Liver (tissue), 3 donors: ENCODE measurements around the gene MYO6.

Experiments
- EGR1 ChIP-seq, 2 donors: IDR thresholded peaks; 2 replicates each; pipeline ENCODE4 v1.6.1; 2016 to 2018; ENCODE audit warnings: antibody characterized with exemption in 2 of 2, low read depth in 2 of 2
- RAD21 ChIP-seq, 2 donors: IDR thresholded peaks; 2 replicates each; pipeline ENCODE4 v1.6.1; 2016; ENCODE audit warnings: antibody characterized with exemption in 2 of 2, mild to moderate bottlenecking in 2 of 2
- RXRA ChIP-seq, 2 donors: IDR thresholded peaks; 2 replicates each; pipeline ENCODE4 v1.6.1; 2017 to 2018; ENCODE audit warnings: antibody characterized with exemption in 2 of 2, mild to moderate bottlenecking in 1 of 2
- TAF1 ChIP-seq: conservative IDR thresholded peaks from 2 replicates; pipeline ENCODE4 v1.6.1; 2016; ENCODE audit warnings: antibody characterized with exemption, mild to moderate bottlenecking
- YY1 ChIP-seq: IDR thresholded peaks from 2 replicates; pipeline ENCODE4 v1.6.1; 2016; ENCODE audit warnings: antibody characterized with exemption, mild to moderate bottlenecking
- TF ChIP-seq, protein P1 (sequence below): fragments of 150-350 bp; IDR thresholded peaks from 2 replicates; pipeline ENCODE4 v1.5.1; 2017; ENCODE audit warnings: improper control_type of control experiment, low read depth, low read length; ENCODE audit not compliant: missing input control
- TF ChIP-seq, protein P2 (sequence below): IDR thresholded peaks from 2 replicates; pipeline ENCODE4 v1.6.1; 2016; ENCODE audit warnings: antibody characterized with exemption
- donor health status: healthy.
- donor health status: healthy.

DNA sequence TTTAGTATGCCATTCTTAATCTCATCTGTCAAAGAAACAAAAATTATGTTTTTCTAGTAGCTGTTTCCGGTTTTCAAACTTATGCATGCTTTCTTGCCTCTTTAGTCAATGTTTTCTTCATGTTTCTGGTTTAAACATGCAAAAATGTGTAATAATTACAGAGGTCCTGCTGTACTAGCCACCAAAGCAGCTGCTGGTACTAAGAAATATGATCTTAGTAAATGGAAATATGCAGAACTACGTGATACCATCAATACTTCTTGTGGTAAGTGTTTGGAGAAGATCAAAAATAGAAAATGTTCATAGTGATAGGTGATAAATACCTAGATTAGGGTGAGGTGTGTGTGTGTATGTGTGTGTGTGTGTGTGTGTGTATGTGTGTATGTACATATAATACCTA is 158.4 kb downstream of the MYO6 start:
- TF ChIP-seq EGR1 (IDR thresholded peaks at IDR 0.05; ENCODE audit: low read depth in 2 of 2) (no peak), YY1 (no peak), RXRA (IDR thresholded peaks at IDR 0.05) (no peak), RAD21 (IDR thresholded peaks at IDR 0.05) (no peak), TAF1 (no peak)
- TF ChIP-seq, protein P1, sequence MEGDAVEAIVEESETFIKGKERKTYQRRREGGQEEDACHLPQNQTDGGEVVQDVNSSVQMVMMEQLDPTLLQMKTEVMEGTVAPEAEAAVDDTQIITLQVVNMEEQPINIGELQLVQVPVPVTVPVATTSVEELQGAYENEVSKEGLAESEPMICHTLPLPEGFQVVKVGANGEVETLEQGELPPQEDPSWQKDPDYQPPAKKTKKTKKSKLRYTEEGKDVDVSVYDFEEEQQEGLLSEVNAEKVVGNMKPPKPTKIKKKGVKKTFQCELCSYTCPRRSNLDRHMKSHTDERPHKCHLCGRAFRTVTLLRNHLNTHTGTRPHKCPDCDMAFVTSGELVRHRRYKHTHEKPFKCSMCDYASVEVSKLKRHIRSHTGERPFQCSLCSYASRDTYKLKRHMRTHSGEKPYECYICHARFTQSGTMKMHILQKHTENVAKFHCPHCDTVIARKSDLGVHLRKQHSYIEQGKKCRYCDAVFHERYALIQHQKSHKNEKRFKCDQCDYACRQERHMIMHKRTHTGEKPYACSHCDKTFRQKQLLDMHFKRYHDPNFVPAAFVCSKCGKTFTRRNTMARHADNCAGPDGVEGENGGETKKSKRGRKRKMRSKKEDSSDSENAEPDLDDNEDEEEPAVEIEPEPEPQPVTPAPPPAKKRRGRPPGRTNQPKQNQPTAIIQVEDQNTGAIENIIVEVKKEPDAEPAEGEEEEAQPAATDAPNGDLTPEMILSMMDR, result no peak
- TF ChIP-seq, protein P2, sequence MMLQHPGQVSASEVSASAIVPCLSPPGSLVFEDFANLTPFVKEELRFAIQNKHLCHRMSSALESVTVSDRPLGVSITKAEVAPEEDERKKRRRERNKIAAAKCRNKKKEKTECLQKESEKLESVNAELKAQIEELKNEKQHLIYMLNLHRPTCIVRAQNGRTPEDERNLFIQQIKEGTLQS, result no peak
